MM.1S (cell line): ENCODE results near the gene C13orf46.

Experiments used
- DNase-seq: peaks from one replicate; pipeline ENCODE4 v3.0.0-alpha.2; 2015
- H2AFZ ChIP-seq: fragments of 300-600 bp; sonication (generic); 2 replicates; pipeline ENCODE4 v1.6.0; 2016; ENCODE audit warnings: antibody characterized with exemption, low read length
- H3F3A ChIP-seq: fragments of 300-600 bp; sonication (generic); 2 replicates; pipeline ENCODE4 v1.6.1; 2016; ENCODE audit warnings: mild to moderate bottlenecking, antibody characterized with exemption, low read length, moderate library complexity, mixed read lengths; ENCODE audit not compliant: insufficient read depth
- H3K27ac ChIP-seq: fragments of 300-600 bp; sonication (generic); 2 replicates; pipeline ENCODE4 v1.5.1; 2016; ENCODE audit warnings: mild to moderate bottlenecking, low read length
- H3K27me3 ChIP-seq: fragments of 300-600 bp; sonication (generic); replicated peaks from 2 replicates; pipeline ENCODE4 v1.6.0; 2016; ENCODE audit warnings: low read length; ENCODE audit not compliant: insufficient read depth
- H3K36me3 ChIP-seq: fragments of 300-600 bp; sonication (generic); replicated peaks from 2 replicates; pipeline ENCODE4 v1.6.1; 2016; ENCODE audit warnings: mild to moderate bottlenecking, low read length, mixed read lengths; ENCODE audit not compliant: insufficient read depth
- H3K4me1 ChIP-seq: fragments of 300-600 bp; sonication (generic); 2 replicates; pipeline ENCODE4 v1.6.1; 2016; ENCODE audit warnings: low read length, mixed read lengths
- H3K4me2 ChIP-seq: fragments of 300-600 bp; sonication (generic); 2 replicates; pipeline ENCODE4 v1.6.0; 2016; ENCODE audit warnings: low read depth, low read length
- H3K4me3 ChIP-seq: fragments of 300-600 bp; sonication (generic); 2 replicates; pipeline ENCODE4 v1.5.1; 2016; ENCODE audit warnings: low read length, mixed read lengths
- H3K79me2 ChIP-seq: fragments of 300-600 bp; sonication (generic); 2 replicates; pipeline ENCODE4 v1.6.1; 2016; ENCODE audit warnings: mixed run types, low read length, mixed read lengths
- H3K9ac ChIP-seq: fragments of 300-600 bp; sonication (generic); 2 replicates; pipeline ENCODE4 v1.6.1; 2016; ENCODE audit warnings: low read length, mixed read lengths
- H3K9me2 ChIP-seq: fragments of 300-600 bp; sonication (generic); replicated peaks from 2 replicates; pipeline ENCODE4 v1.6.1; 2016; ENCODE audit warnings: mild to moderate bottlenecking, low read length, mixed read lengths; ENCODE audit not compliant: insufficient read depth
- H3K9me3 ChIP-seq: fragments of 300-600 bp; sonication (generic); replicated peaks from 2 replicates; pipeline ENCODE4 v1.6.1; 2016; ENCODE audit warnings: mild to moderate bottlenecking, low read length, mixed read lengths; ENCODE audit not compliant: insufficient read depth
- H4K20me1 ChIP-seq: fragments of 300-600 bp; sonication (generic); 2 replicates; pipeline ENCODE4 v1.6.1; 2016; ENCODE audit warnings: mild to moderate bottlenecking, low read length, moderate library complexity, mixed read lengths; ENCODE audit not compliant: insufficient read depth
- EZH2 ChIP-seq: fragments of 300-600 bp; sonication (generic); optimal IDR thresholded peaks from 2 replicates; pipeline ENCODE3; 2017; ENCODE audit warnings: low read depth, mild to moderate bottlenecking, antibody characterized with exemption, low read length, mixed read lengths
- EZH2phosphoT487 ChIP-seq: fragments of 300-600 bp; sonication (generic); IDR thresholded peaks from 2 replicates; pipeline ENCODE4 v1.6.1; 2018; ENCODE audit warnings: antibody characterized with exemption, low read length
- TF ChIP-seq, protein P1 (sequence below): fragments of 300-600 bp; sonication (generic); IDR thresholded peaks from 2 replicates; pipeline ENCODE4 v1.5.1; 2016; ENCODE audit warnings: antibody characterized with exemption, low read length, mixed read lengths

Gene C13orf46

DNA sequence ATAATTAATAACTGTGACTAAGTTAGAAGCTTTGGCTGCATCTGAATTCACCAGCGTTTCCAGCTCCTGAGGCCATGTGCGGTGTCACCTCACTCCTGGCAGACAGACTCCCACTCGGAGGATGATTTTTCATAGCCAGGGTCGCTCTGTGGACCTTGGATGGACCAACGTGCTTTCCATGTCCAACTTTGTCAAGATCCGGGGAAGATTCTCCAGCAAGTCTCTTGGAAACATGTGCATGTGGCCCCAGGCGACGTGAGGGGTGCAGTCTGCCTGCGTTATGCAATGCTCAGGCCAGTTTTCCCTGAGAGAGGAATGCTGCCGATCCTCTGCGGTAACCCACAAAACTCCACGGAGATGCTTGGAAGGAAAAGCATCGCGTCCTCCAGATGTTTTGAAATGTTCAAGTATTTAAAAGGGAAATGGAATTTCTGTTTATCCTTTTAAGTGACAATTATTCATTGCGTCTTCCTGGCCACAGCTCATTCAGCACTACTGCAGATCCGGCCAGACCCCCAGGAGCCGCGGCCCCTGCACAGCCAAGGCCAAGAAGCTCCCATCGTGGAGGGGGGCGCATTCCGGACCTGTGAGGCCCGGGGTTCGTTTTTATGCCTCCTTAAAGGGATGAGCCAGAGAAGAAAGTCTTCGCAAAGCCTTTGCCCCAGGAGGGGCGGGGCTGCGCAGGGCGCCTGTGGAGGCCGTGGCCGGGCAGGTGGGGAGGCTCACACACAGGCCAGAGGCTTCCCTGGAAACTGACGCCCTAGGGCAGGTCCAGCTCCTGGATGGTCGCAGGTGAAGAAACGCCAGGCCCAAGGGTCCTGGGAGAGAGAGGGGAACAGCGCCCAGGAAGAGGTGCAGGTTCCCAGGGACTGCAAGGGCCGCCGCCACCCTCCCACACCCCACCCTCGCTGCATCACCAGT, 46.0 kb downstream of the C13orf46 start:
- Histone ChIP-seq H3K79me2 (no peaks in the 10 kb centered on the region), H3K36me3 (no peaks in the 10 kb centered on the region), H3K4me2 (no peak overlapping the region), H3K27ac (no peak overlapping the region), H2AFZ (no peak overlapping the region), H3K9ac (no peak overlapping the region), H3K4me3 (no peak overlapping the region), H3K9me3 (no peaks in the 10 kb centered on the region), H3K27me3 (no peaks in the 10 kb centered on the region), H3K4me1 (peaks cover 10% of the 10 kb centered on the region), H3K9me2 (no peaks in the 10 kb centered on the region), H3F3A (peaks cover 2% of the 10 kb centered on the region; the same call in 1 of the 2 replicates), H4K20me1 (no peaks in the 10 kb centered on the region)
- DNase-seq, result no peak
- TF ChIP-seq EZH2phosphoT487 (no peak), EZH2 (no peak)
- TF ChIP-seq, protein P1, sequence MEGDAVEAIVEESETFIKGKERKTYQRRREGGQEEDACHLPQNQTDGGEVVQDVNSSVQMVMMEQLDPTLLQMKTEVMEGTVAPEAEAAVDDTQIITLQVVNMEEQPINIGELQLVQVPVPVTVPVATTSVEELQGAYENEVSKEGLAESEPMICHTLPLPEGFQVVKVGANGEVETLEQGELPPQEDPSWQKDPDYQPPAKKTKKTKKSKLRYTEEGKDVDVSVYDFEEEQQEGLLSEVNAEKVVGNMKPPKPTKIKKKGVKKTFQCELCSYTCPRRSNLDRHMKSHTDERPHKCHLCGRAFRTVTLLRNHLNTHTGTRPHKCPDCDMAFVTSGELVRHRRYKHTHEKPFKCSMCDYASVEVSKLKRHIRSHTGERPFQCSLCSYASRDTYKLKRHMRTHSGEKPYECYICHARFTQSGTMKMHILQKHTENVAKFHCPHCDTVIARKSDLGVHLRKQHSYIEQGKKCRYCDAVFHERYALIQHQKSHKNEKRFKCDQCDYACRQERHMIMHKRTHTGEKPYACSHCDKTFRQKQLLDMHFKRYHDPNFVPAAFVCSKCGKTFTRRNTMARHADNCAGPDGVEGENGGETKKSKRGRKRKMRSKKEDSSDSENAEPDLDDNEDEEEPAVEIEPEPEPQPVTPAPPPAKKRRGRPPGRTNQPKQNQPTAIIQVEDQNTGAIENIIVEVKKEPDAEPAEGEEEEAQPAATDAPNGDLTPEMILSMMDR, result no peak

DNA sequence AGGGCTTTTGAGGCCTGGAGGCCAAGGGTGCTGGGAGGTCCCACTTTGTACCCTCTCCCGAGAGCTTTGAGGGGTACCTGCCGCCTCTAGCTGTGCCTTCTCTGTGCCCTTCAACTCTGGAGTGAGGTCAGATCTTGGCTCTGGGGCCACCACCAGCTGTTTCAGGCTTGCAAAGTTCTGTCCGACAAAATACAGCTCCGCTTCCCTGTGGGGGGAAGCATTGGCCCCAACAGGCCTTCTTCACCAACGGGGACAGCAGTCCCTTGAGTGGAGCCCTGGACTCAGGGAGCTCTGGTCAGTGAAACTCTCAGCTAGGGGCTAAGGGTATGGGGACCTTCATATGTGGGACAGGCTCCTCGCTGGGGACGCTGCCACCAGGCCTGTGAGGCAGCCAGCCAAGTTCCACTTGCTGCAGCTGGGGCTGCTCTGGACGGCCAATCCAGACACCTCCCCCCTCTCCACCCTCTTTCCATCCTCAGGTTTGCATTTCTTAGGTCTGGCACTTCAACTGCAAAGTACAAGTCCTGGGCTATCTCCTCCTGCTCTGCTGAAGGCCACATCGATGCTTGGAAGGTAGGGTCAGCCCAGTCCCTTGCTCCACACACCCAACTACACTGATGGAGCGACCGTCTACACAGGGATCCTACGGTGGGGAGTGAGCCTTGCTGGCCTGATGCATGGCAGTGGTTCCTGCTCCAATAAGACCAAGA, 46.8 kb downstream of the C13orf46 start:
- Histone ChIP-seq H3K27ac (no peak overlapping the region), H3F3A (peaks cover 2% of the 10 kb centered on the region; the same call in 1 of the 2 replicates), H2AFZ (no peak overlapping the region), H3K4me1 (peaks cover 9% of the 10 kb centered on the region), H3K79me2 (no peaks in the 10 kb centered on the region), H4K20me1 (no peaks in the 10 kb centered on the region), H3K4me2 (no peak overlapping the region), H3K27me3 (no peaks in the 10 kb centered on the region), H3K4me3 (no peak overlapping the region), H3K36me3 (no peaks in the 10 kb centered on the region), H3K9me3 (no peaks in the 10 kb centered on the region), H3K9ac (no peak overlapping the region), H3K9me2 (no peaks in the 10 kb centered on the region)
- no peak for TF ChIP-seq EZH2
- TF ChIP-seq EZH2phosphoT487, result no peak
- TF ChIP-seq, protein P1, result no peak
- no peak for DNase-seq

DNA sequence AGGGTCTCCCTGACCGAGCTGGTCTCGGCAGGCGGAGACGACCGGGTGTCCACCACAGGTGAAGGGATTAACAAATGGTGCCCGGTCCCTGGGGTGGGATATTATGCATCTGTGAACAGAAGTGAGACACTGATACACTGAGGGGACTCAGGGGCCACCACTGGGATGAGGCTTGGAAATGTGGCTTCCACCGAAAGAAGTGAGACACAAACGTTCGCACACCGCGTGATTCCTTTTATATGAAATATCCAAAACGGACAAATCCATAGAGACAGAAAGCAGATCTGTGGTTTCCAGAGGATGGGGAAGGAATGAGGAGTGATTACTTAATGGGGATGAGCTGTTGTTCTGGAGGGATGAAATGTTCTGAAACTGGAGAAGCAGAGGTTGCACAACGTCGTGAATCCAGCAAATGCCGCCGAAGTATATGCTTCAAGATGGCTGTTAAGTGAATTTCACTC, 47.5 kb downstream of the C13orf46 start:
- no peaks in the 10 kb centered on the region for H4K20me1 ChIP-seq
- no peaks in the 10 kb centered on the region for H3K79me2 ChIP-seq
- peaks cover 2% of the 10 kb centered on the region for H3K4me1 ChIP-seq
- no peak overlapping the region for H3K9ac ChIP-seq
- H3K4me3 ChIP-seq, result no peak overlapping the region
- H3K4me2 ChIP-seq, result no peak overlapping the region
- H2AFZ ChIP-seq, result no peak overlapping the region
- no peaks in the 10 kb centered on the region for H3K27me3 ChIP-seq
- DNase-seq, result no peak
- TF ChIP-seq EZH2, result no peak
- no peaks in the 10 kb centered on the region for H3K9me2 ChIP-seq
- H3F3A ChIP-seq, result peaks cover 1% of the 10 kb centered on the region; the same call in 1 of the 2 replicates
- H3K27ac ChIP-seq, result no peak overlapping the region
- no peaks in the 10 kb centered on the region for H3K36me3 ChIP-seq
- no peaks in the 10 kb centered on the region for H3K9me3 ChIP-seq
